Measurements from ENCODE around the gene LCOR.

LCOR gene

GRCh38 chr10:96850113-96850512 lies 18.0 kb downstream of the LCOR start:
- DNase-seq (ENCODE audit: insufficient read length, low spot score) (no peak), FAIRE-seq (no peak)
- no peak for TF ChIP-seq CTCF (IDR thresholded peaks at IDR 0.05; ENCODE audit: insufficient read depth, missing control alignments)

- FAIRE-seq, result no peak
- TF ChIP-seq CTCF (IDR thresholded peaks at IDR 0.05; ENCODE audit: insufficient read depth, missing control alignments), result no peak
- DNase-seq (ENCODE audit: insufficient read length, low spot score), result no peak
These were observed 18.7 kb downstream of the LCOR start for GRCh38 chr10:96850825-96851224.

- TF ChIP-seq CTCF (IDR thresholded peaks at IDR 0.05; ENCODE audit: insufficient read depth, missing control alignments), result no peak
- no peak for DNase-seq (ENCODE audit: insufficient read length, low spot score)
- no peak for FAIRE-seq
These were observed 19.2 kb downstream of the LCOR start for GRCh38 chr10:96851281-96851680.

GRCh38 chr10:96856317-96856716 lies 24.2 kb downstream of the LCOR start:
- no peak for FAIRE-seq
- no peak for DNase-seq (ENCODE audit: insufficient read length, low spot score)
- TF ChIP-seq CTCF (IDR thresholded peaks at IDR 0.05; ENCODE audit: insufficient read depth, missing control alignments), result no peak

GRCh38 chr10:96857301-96858012 lies 25.4 kb downstream of the LCOR start:
- TF ChIP-seq CTCF (IDR thresholded peaks at IDR 0.05; ENCODE audit: insufficient read depth, missing control alignments), result no peak
- DNase-seq (ENCODE audit: insufficient read length, low spot score), result no peak
- FAIRE-seq, result no peak

- TF ChIP-seq CTCF (IDR thresholded peaks at IDR 0.05; ENCODE audit: insufficient read depth, missing control alignments), result no peak
- DNase-seq (ENCODE audit: insufficient read length, low spot score) (no peak), FAIRE-seq (peak; percentile 6)
These were observed 26.1 kb downstream of the LCOR start for GRCh38 chr10:96858038-96858705.

GRCh38 chr10:96858706-96859050 lies 26.6 kb downstream of the LCOR start:
- DNase-seq (ENCODE audit: insufficient read length, low spot score), result no peak
- TF ChIP-seq CTCF (IDR thresholded peaks at IDR 0.05; ENCODE audit: insufficient read depth, missing control alignments), result no peak
- FAIRE-seq, result no peak

Data from D721Med (cell line).